WTC11 (cell line): ENCODE results near the gene SPSB2. TPM values are rescaled to one million over a fixed set of nuclear protein-coding genes. Genes with fewer than 3 reads are reported as not detected.

Experiments
- ATAC-seq: fragments of 200-7000 bp; cut with Tn5 transposase; 2 replicates; pipeline ENCODE4 v1.10.0; 2021; ENCODE audit warnings: mild to moderate bottlenecking, moderate library complexity
- CTCF ChIA-PET: fragments of 300-600 bp; sonication (Branson Sonifier 250); formaldehyde crosslinking; loops from one replicate; lab custom pipeline; 2021; ENCODE audit warnings: antibody characterized with exemption; lab: Charles Lee
- POLR2A ChIA-PET: fragments of 350-600 bp; sonication (Branson Sonifier 250); formaldehyde crosslinking; loops from one replicate; lab custom pipeline; 2021; ENCODE audit warnings: antibody characterized with exemption; lab: Charles Lee
- DNase-seq: peaks from one replicate; pipeline ENCODE4 v3.0.0; 2021; ENCODE audit warnings: low spot score
- H3K27ac Mint-ChIP-seq: 2 replicates; pipeline ENCODE4 v1.8.0; 2021; ENCODE audit warnings: mixed read lengths
- H3K27me3 Mint-ChIP-seq: 2 replicates; pipeline ENCODE4 v1.8.0; 2021; ENCODE audit warnings: low read depth, mild to moderate bottlenecking, moderate library complexity, mixed read lengths
- H3K36me3 Mint-ChIP-seq: 2 replicates; pipeline ENCODE4 v1.8.0; 2021; ENCODE audit warnings: mixed read lengths
- H3K4me1 Mint-ChIP-seq: 2 replicates; pipeline ENCODE4 v1.8.0; 2022; ENCODE audit warnings: mixed read lengths
- H3K4me3 Mint-ChIP-seq: 2 replicates; pipeline ENCODE4 v1.8.0; 2021; ENCODE audit warnings: mild to moderate bottlenecking, moderate library complexity, mixed read lengths
- H3K9me3 Mint-ChIP-seq: 2 replicates; pipeline ENCODE4 v1.8.0; 2021; ENCODE audit warnings: mixed read lengths
- ARID4B ChIP-seq: sonication (generic); formaldehyde crosslinking; IDR thresholded peaks from 2 replicates; pipeline ENCODE4 v1.8.0; 2023; ENCODE audit warnings: missing genetic modification reagents, mild to moderate bottlenecking, borderline replicate concordance
- ATF2 ChIP-seq: sonication (generic); formaldehyde crosslinking; IDR thresholded peaks from 2 replicates; pipeline ENCODE4 v1.8.1; 2022; ENCODE audit warnings: low read depth, missing genetic modification reagents, borderline replicate concordance
- E2F1 ChIP-seq: sonication (generic); formaldehyde crosslinking; IDR thresholded peaks from 2 replicates; pipeline ENCODE4 v1.8.0; 2022; ENCODE audit warnings: mild to moderate bottlenecking, missing genetic modification reagents
- FOXK1 ChIP-seq: sonication (generic); formaldehyde crosslinking; IDR thresholded peaks from 2 replicates; pipeline ENCODE4 v1.8.0; 2022; ENCODE audit warnings: mild to moderate bottlenecking, moderate library complexity, missing genetic modification reagents
- NFE2L1 ChIP-seq: sonication (generic); formaldehyde crosslinking; IDR thresholded peaks from 2 replicates; pipeline ENCODE4 v1.8.1; 2023; ENCODE audit warnings: missing genetic modification reagents
- NR1H2 ChIP-seq: sonication (generic); formaldehyde crosslinking; IDR thresholded peaks from 2 replicates; pipeline ENCODE4 v1.9.0; 2021; ENCODE audit warnings: mild to moderate bottlenecking, moderate library complexity, missing genetic modification reagents
- PREB ChIP-seq: sonication (generic); formaldehyde crosslinking; IDR thresholded peaks from 2 replicates; pipeline ENCODE4 v1.8.1; 2022; ENCODE audit warnings: mild to moderate bottlenecking, missing genetic modification reagents, moderate library complexity, borderline replicate concordance
- SP1 ChIP-seq: sonication (generic); formaldehyde crosslinking; conservative IDR thresholded peaks from 2 replicates; pipeline ENCODE4 v1.8.1; 2022; ENCODE audit warnings: missing genetic modification reagents
- TP53 ChIP-seq: sonication (generic); formaldehyde crosslinking; IDR thresholded peaks from 2 replicates; pipeline ENCODE4 v1.8.1; 2023; ENCODE audit warnings: mild to moderate bottlenecking, missing genetic modification reagents
- USF1 ChIP-seq: sonication (generic); formaldehyde crosslinking; IDR thresholded peaks from 2 replicates; pipeline ENCODE4 v1.8.0; 2022; ENCODE audit warnings: mild to moderate bottlenecking, missing genetic modification reagents
- USF2 ChIP-seq: sonication (generic); formaldehyde crosslinking; IDR thresholded peaks from 2 replicates; pipeline ENCODE4 v1.8.1; 2023; ENCODE audit warnings: mild to moderate bottlenecking, missing genetic modification reagents, moderate library complexity
- ZMAT4 ChIP-seq: fragments of 250-450 bp; sonication (Bioruptor Pico); IDR thresholded peaks from 2 replicates; pipeline ENCODE4 v1.9.0; 2021; ENCODE audit warnings: mild to moderate bottlenecking
- ZNF281 ChIP-seq: sonication (generic); formaldehyde crosslinking; IDR thresholded peaks from 2 replicates; pipeline ENCODE4 v1.8.0; 2023; ENCODE audit warnings: mild to moderate bottlenecking, missing genetic modification reagents
- ZNF423 ChIP-seq: fragments of 250-450 bp; sonication (Bioruptor Pico); IDR thresholded peaks from 2 replicates; pipeline ENCODE4 v2.1.2; 2022; ENCODE audit warnings: mild to moderate bottlenecking, moderate library complexity
- ZNF532 ChIP-seq: fragments of 250-450 bp; sonication (Bioruptor Pico); IDR thresholded peaks from 2 replicates; pipeline ENCODE4 v1.9.0; 2021; ENCODE audit warnings: mild to moderate bottlenecking, borderline replicate concordance
- total RNA-seq: library from RNA; stranded (reverse); gene quantifications from 3 replicates; pipeline ENCODE4 v1.2.3, GENCODE V29; 2021

SPSB2 gene
- total RNA-seq, 1 experiment from 2014 or later, result 25.5 TPM

GRCh38 chr12:6914246-6914946 is 41.3 kb upstream of the SPSB2 start, which contains the start of gene ENO2:
TSS of gene ENO2 (plus strand) at chr12:6914580. CDS start at chr12:6915833, 1,253 bp downstream.
- peaks cover 25% of the 10 kb centered on the region for H3K36me3 Mint-ChIP-seq
- POLR2A ChIA-PET, result interaction anchor here (0.5 to 2.0 kb wide), 5 partner anchors 12 to 47 kb away, joined by 4 to 16 read pairs (median 6); partner anchors contain the start of genes C12orf57, RNU7-1, SPSB2 and TPI1
- H3K27ac Mint-ChIP-seq, result peak within 1 kb of the TSS; percentile 64
- H3K4me1 Mint-ChIP-seq, result peaks cover 33% of the 10 kb centered on the region
- peak within 1 kb of the TSS; percentile 97 for H3K4me3 Mint-ChIP-seq
- CTCF ChIA-PET, result interaction anchor here (0.7 to 9.1 kb wide), 7 partner anchors 11 to 45 kb away, joined by 3 to 45 read pairs (median 7); partner anchors contain the start of gene SPSB2
- DNase-seq (peak; percentile 63), ATAC-seq (peak; percentile 65)
- H3K27me3 Mint-ChIP-seq, result peaks cover 12% of the 10 kb centered on the region
- H3K9me3 Mint-ChIP-seq, result no peaks in the 10 kb centered on the region
- TF ChIP-seq FOXK1 (CRISPR knock-in tag) (peak; percentile 57; the same call in 1 of the 2 replicates), USF1 (CRISPR knock-in tag) (peak; percentile 84), ZNF532 (CRISPR knock-in tag) (no peak), USF2 (CRISPR knock-in tag) (peak; percentile 90), PREB (CRISPR knock-in tag) (no peak), SP1 (no peak), TP53 (CRISPR knock-in tag) (0 out of 2 replicates have a peak, but pooled peaks have one; percentile 61), NFE2L1 (CRISPR knock-in tag) (0 out of 2 replicates have a peak, but pooled peaks have one; percentile 47), E2F1 (no peak), ZNF423 (CRISPR knock-in tag) (no peak), ARID4B (CRISPR knock-in tag) (peak; percentile 77; the same call in 1 of the 2 replicates), ATF2 (CRISPR knock-in tag) (no peak), ZMAT4 (CRISPR knock-in tag) (no peak), NR1H2 (no peak), ZNF281 (CRISPR knock-in tag) (no peak)
